GM12801 (cell line): Measurements from ENCODE around the gene P3H1.

Source experiments
- TF ChIP-seq, protein P1 (sequence below): IDR thresholded peaks from one replicate; pipeline ENCODE4 v1.5.1; 2011; ENCODE audit warnings: control low read depth; ENCODE audit not compliant: insufficient read length; ENCODE audit errors: extremely low read depth

P3H1 gene

GRCh38 chr1:42748021-42748420, 18.8 kb downstream of the P3H1 start:
- TF ChIP-seq, protein P1, sequence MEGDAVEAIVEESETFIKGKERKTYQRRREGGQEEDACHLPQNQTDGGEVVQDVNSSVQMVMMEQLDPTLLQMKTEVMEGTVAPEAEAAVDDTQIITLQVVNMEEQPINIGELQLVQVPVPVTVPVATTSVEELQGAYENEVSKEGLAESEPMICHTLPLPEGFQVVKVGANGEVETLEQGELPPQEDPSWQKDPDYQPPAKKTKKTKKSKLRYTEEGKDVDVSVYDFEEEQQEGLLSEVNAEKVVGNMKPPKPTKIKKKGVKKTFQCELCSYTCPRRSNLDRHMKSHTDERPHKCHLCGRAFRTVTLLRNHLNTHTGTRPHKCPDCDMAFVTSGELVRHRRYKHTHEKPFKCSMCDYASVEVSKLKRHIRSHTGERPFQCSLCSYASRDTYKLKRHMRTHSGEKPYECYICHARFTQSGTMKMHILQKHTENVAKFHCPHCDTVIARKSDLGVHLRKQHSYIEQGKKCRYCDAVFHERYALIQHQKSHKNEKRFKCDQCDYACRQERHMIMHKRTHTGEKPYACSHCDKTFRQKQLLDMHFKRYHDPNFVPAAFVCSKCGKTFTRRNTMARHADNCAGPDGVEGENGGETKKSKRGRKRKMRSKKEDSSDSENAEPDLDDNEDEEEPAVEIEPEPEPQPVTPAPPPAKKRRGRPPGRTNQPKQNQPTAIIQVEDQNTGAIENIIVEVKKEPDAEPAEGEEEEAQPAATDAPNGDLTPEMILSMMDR = no peak

DNA sequence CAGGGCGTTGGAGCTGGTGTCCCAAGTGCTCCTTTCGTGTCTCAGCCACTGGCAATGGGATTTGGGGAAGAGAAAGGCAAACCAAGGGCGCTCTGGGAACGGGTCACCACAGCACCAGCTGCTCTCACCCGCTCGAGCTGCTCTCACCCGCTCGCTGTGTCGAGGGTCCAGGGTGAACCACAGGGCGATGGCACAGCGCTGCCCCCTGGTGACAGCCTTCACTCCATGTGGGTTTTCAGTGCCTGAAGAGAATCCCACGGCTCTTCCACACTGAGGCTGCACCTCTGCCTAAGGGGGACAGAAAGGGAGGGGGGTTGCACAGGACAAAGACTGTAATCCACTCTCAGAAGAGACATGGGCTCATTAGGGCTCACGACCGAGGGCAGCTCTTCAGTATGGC, 19.7 kb downstream of the P3H1 start:
- TF ChIP-seq, protein P1 = no peak

GRCh38 chr1:42746436-42747105, 20.3 kb downstream of the P3H1 start:
- TF ChIP-seq, protein P1 = no peak

DNA sequence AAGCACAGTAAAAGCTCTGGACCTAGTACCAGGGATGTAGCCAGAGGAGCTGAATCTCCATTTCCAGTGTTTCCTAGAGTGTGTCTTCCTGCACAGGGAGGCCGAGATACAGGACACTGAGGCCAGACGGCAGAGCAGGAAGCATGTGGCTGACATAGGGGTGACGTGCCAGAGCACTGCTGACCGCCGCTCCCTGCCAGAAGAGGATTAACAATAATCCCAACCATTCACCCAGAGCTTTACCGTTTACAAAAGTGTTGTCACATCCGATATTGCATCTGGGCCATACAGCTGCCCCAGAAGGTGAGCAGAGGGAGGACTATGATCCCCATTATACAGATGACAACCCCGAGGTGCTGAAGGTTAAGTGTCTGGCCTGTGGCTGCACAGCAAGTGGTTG, 21.0 kb downstream of the P3H1 start:
- TF ChIP-seq, protein P1 = no peak

DNA sequence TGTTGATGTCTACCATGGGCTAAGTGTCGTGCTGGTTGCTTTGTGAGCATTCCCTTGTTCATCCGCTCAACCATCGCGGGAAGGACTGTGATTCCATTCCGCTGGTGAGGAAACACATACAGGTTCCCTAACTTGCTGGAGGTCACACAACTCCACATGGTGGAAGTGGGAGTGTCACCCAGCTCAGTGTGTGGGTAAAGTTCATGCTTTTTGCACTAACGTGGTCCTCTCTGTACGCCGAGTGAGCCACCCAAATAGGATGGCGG, 22.7 kb downstream of the P3H1 start:
- TF ChIP-seq, protein P1 = no peak

DNA sequence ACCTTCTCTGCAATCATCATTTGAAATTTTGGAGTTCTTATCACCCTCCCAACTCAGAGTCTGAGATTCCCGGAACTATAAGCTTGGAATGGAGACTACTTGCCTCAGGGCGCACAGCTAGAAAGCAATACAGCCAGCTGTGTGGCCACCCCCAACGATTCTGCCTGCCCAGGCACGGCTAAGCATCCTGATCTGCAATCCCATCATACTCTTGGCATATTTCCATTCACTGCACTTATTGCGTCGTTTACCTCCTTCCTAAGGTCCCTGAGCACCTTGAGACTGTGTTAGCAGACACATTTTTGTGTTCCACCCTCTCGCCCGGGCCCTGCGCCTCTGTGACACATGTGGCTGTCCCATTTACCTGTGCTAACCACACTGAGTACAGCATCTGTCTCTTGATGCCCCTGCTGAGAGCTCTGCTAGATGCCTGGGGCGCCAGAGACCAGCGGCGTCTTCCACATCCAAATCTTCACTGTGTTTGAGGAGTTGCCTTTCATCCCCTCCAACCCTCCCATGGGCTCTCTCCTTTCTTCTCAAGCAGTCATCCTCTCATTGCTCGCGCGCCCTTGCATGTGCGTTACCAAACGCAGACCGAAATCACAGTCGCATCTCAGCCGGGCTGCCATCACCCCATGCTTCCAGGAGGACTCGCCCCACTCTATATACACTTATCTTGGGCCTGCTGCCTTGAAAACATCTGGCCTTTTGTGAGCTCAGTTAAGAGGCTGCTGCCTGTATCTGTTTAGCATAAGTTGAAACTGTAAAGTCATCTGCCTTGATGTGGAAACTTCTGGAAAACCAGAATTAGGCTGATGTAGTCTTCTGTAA, 23.3 kb downstream of the P3H1 start:
- TF ChIP-seq, protein P1 = no peak

GRCh38 chr1:42742617-42743316, 24.1 kb downstream of the P3H1 start:
- TF ChIP-seq, protein P1 = no peak
